ENCODE measurements around the gene ADGRL3.

Gene ADGRL3

GRCh38 chr4:62004881-62005280 is 804.8 kb downstream of the ADGRL3 start:
- DNase-seq (ENCODE audit: low read depth, low spot score) = no peak

DNA sequence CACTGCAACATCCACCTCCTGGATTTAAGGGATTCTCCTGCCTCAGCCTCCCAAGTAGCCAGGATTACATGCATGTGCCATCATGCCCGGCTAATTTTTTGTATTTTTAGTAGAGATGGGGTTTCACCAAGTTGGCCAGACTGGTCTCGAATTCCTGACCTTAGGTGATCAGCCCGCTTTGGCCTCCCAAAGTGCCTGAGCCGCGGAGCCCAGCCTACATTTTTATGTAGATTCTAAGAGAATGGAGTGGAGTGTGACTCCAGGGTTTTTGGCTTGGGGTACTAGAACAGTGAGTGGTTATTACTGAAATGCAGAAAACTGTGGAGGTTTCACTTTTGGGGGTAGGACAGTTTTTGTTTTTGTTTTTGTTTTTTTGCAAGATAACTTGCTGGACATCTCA is 806.0 kb downstream of the ADGRL3 start:
- no peak for DNase-seq (ENCODE audit: low read depth, low spot score)
- no peak overlapping the region for H3K27ac ChIP-seq

More at GRCh38 chr4:62004881-62005280, 804.8 kb downstream of the ADGRL3 start:
- no peak overlapping the region for H3K27ac ChIP-seq

- no peak overlapping the region for H3K27ac ChIP-seq
- no peak for DNase-seq (ENCODE audit: low read depth, low spot score)
Measured at GRCh38 chr4:62015043-62015739, 815.1 kb downstream of the ADGRL3 start.

DNA sequence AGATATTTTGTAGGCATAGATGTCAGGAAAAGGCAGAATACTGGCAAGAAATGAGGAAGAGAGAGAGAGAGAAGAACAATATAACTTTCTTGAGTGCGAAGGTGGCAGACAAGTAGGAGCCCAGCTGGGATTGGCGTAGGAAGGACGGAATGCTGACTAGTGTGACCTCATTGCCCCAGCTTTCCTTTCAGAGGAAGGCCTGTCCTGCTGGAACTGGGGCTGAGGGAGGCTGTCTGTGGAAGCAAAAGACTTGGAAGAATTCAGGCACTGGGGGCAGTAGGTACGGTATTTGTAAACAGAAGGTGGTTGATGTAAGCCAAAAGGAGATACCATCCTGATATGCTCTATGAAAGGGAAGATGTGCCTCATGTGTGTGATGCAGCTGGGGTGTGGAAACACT is 818.4 kb downstream of the ADGRL3 start:
- DNase-seq (ENCODE audit: low read depth, low spot score) = no peak
- no peak overlapping the region for H3K27ac ChIP-seq

DNA sequence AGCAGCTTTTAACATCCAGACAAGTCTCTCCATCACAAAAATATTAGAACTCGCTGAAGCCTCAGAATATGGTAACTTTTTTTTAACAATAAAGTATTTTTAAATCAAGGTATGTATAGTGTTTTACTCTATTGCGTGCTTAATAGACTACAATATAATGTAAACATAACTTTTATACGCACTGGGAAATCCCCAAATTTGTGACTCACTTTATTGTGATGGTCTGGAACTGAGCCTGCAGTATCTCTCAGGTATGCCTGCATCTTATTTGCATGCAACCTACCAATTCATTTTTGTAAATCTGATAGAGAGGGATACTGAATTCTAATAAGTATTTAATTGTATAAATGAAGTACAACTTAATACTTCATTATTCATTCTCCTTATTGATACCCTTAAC is 823.5 kb downstream of the ADGRL3 start:
- no peak for DNase-seq (ENCODE audit: low read depth, low spot score)

DNA sequence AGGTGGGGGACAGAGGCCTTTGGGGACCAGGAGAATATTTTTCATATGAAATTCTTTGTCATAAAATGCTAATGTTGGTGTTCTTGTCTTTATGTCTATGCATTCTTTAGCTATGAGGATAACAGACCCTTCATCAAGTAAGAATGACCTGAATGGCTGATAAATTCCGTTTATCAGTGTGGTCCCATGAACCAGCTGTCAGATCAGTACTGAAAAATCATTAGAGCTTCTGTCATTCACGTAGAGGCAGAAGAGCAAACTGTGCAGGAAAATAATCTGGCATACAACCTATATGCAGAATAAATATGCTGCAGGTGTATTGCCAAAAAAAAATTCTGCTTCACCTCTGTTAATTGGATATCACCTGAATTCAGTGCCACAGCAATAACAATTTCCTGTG is 828.6 kb downstream of the ADGRL3 start:
- H3K27ac ChIP-seq = no peak overlapping the region
- DNase-seq (ENCODE audit: low read depth, low spot score) = no peak

More for the DNA sequence above, 823.5 kb downstream of the ADGRL3 start:
- no peak overlapping the region for H3K27ac ChIP-seq

DNA sequence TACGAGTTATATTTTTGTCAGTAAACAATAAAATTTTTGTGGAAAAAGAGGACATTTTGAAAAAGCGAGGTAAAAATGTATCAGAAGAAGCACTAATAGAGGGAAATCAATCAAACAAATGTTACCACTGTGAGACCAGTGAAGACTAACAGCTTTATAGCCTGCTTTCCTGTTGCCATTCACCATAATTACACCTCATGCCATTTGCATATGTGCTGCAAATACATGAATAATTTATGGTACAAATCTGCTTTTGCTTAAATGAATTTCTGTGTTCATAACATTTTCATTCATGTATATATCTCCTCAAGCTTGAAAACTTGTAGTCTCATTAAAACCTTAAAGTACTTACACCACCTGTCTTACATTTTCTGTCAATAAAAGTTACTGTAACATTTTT is 830.8 kb downstream of the ADGRL3 start:
- no peak for DNase-seq (ENCODE audit: low read depth, low spot score)

GRCh38 chr4:62037571-62037970 is 837.4 kb downstream of the ADGRL3 start:
- no peak overlapping the region for H3K27ac ChIP-seq
- DNase-seq (ENCODE audit: low read depth, low spot score) = no peak

More for the DNA sequence above, 830.8 kb downstream of the ADGRL3 start:
- H3K27ac ChIP-seq = no peak overlapping the region

DNA sequence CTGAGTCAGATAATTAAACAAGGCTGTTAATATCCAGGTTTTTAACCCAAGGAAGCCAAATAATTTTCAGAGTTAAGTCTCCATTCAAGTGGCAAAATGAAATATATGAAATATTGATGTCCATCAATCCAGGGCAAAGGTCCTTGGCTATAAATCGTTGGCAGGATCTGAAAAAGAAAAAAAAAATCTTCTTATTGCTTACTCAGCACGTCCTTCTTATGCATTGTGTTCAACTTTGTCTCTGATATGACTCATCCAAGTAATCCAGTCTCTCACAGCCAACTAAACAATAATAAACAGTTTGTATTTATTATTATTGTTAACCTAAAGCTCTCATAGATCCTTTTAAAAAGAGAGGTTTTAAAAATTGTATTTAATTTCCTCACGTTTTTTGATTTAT is 851.2 kb downstream of the ADGRL3 start:
- DNase-seq (ENCODE audit: low read depth, low spot score) = no peak
- no peak overlapping the region for H3K27ac ChIP-seq

DNA sequence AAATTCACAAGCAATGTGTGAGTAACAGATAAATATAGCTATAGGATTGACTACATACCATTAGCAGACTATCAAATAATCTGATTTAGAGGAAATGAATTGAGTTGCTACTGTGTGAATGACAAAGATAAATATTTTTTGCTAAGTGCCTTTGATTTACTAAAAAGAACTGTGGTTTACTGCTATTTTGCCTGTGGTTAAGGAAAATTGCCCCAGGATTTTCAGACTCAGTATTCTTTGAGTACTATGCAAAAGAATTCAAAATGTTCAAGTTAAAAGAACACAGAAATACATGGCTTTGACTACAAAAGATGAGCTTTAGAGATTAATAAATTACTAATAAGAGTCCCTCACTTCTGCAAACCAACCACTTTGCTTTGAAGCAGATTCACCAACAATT is 853.8 kb downstream of the ADGRL3 start:
- H3K27ac ChIP-seq = no peak overlapping the region
- no peak for DNase-seq (ENCODE audit: low read depth, low spot score)

GRCh38 chr4:62057031-62057430 is 856.9 kb downstream of the ADGRL3 start:
- no peak for DNase-seq (ENCODE audit: low read depth, low spot score)
- no peak overlapping the region for H3K27ac ChIP-seq

- no peak overlapping the region for H3K27ac ChIP-seq
- DNase-seq (ENCODE audit: low read depth, low spot score) = no peak
Measured at GRCh38 chr4:62058571-62058970, 858.4 kb downstream of the ADGRL3 start.

DNA sequence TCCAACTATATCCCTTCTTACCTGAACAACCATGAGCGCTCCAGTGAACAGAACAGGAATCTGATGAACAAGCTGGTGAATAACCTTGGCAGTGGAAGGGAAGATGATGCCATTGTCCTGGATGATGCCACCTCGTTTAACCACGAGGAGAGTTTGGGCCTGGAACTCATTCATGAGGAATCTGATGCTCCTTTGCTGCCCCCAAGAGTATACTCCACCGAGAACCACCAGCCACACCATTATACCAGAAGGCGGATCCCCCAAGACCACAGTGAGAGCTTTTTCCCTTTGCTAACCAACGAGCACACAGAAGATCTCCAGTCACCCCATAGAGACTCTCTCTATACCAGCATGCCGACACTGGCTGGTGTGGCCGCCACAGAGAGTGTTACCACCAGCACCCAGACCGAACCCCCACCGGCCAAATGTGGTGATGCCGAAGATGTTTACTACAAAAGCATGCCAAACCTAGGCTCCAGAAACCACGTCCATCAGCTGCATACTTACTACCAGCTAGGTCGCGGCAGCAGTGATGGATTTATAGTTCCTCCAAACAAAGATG is 870.2 kb downstream of the ADGRL3 start:
- H3K27ac ChIP-seq = no peak overlapping the region
- DNase-seq (ENCODE audit: low read depth, low spot score) = no peak

DNA sequence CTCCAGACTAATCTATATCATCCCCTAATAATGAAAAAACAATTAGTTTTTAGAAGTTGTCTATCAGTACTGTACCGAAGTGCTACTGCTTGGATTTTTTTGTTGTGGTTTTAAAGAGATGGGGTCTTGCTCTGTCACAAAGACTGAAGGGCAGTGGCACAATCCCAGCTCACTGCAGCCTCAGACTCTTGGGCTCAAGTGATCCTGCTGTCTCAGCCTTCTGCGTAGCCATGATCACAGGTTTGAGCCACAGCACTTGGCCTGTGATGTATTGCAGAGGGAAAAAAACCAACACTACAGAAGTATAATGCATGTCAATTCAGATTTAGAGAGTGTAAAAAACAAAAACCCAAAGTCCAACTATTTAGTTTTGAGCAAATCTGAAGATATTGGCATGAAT is 875.0 kb downstream of the ADGRL3 start:
- DNase-seq (ENCODE audit: low read depth, low spot score) = no peak
- H3K27ac ChIP-seq = no peak overlapping the region

DNA sequence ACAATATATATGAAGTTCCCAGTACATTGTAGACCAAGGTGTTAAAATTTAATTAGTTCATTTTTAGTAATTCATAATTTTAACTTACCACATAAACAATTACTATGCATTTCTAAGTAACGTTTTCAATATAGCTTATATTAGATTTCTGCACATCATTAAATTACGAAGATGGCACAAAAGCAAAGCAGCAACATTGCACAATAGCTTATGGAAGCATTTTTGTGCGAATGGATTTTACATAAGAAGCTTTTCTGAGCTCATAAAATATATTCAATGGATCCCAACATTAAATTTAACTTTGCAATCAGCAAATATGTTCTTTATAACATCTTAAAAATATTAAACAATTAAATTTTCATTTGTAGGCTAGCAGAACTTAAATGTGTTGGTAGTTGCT is 875.4 kb downstream of the ADGRL3 start:
- H3K27ac ChIP-seq = no peak overlapping the region
- DNase-seq (ENCODE audit: low read depth, low spot score) = no peak

DNA sequence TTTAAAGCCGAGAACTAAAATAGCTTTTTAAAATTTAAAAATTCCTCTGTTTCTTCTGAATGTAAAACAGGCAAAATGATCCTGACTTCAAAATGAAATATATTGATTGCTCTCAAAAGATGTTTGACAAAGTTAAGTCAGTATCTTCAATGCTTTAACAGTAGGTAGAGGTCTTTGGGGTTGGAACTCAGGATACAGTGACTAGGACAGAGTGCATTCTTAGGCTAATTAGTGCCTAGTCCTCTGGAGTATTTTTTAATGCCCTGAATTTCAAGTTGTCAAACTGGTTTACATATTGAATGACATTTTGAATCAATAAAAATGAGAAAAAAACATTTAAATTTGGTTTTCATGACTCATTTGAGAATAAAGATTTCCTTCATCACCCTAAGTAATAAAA is 877.3 kb downstream of the ADGRL3 start:
- no peak overlapping the region for H3K27ac ChIP-seq
- DNase-seq (ENCODE audit: low read depth, low spot score) = no peak

- H3K27ac ChIP-seq = no peak overlapping the region
- DNase-seq (ENCODE audit: low read depth, low spot score) = no peak
Measured at GRCh38 chr4:62080431-62080830, 880.3 kb downstream of the ADGRL3 start.

GRCh38 chr4:62087706-62088105 is 887.6 kb downstream of the ADGRL3 start:
- no peak overlapping the region for H3K27ac ChIP-seq
- no peak for DNase-seq (ENCODE audit: low read depth, low spot score)

DNA sequence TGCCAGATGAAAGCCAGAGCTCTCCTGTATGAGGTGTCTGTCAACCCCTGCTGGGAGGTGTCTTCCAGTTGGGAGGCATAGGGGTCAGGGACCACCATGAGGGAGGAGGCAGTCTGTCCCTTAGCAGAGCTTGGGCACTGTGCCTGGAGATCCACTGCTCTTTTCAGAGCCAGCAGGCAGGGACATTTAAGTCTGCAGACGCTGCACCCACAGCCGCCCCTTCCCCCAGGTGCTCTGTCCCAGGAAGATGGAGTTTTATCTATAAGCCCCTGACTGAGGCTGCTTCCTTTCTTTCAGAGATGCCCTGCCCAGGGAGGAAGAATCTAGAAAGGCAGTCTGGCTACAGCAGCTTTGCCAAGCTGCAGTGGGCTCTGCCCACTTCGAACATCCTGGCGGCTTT is 893.6 kb downstream of the ADGRL3 start:
- H3K27ac ChIP-seq = no peak overlapping the region

DNA sequence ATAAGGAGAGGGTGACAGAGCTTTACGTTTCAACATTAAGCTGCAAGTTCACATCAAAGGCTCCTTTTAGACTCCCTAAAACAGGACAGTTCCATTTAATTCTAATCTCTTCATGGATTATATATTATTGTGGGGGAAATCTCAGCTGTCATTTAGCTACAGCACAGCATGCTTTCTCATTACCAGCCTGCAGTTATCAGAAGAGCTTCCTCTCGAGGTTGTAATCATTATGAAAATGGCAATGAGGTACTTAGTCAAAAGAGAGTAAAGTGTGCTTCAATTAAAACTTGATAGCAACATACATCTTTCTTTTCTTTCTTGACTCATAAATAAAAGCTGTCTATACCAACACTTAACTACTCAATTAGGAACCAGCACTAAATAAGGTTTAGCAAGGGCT is 896.8 kb downstream of the ADGRL3 start:
- no peak for DNase-seq (ENCODE audit: low read depth, low spot score)
- no peak overlapping the region for H3K27ac ChIP-seq

More for the DNA sequence above, 893.6 kb downstream of the ADGRL3 start:
- no peak for DNase-seq (ENCODE audit: low read depth, low spot score)

GRCh38 chr4:62115216-62115615 is 915.1 kb downstream of the ADGRL3 start:
- no peak overlapping the region for H3K27ac ChIP-seq
- no peak for DNase-seq (ENCODE audit: low read depth, low spot score)

DNA sequence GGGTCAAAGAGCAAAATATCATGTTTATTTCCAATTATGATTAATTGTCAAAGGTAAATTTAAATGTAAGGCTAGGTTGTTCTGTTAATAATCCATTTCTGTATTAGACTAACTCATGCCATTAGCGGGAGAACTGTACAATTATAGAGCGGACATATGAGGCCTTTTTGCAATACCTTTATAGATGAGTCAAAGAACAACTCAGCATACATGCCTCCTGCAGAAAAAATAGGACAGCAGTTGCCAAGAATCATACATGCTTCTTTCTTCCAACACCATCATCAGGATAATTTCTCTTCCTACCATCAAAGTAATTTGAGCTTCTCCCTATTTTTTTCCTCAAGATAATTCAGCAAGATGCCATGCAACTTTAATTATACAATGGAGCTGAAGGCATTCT is 917.8 kb downstream of the ADGRL3 start:
- no peak for DNase-seq (ENCODE audit: low read depth, low spot score)
- H3K27ac ChIP-seq = no peak overlapping the region
